ENCODE data around the gene DMAC2L. TPM values are rescaled to one million over a fixed set of nuclear protein-coding genes. Genes with fewer than 3 reads are reported as not detected.
"Not testable (repeated sequence)": the region's sequence is repeated elsewhere in the genome, so short reads cannot be mapped to it uniquely, and the experiment has no call there.

Gene DMAC2L
- total and polyA plus RNA-seq, 5 experiments from 2014 or later, result 15.7 to 22.2 (median 19.4) TPM

- POLR2A ChIA-PET, result interaction anchor here (0.6 kb wide), 1 partner anchor 72 kb away, joined by 3 read pairs; no protein-coding TSS in a partner anchor
- H3K27ac Mint-ChIP-seq, result peak overlapping the region in 5 of 10 donors; percentile 8 to 60 (median 22)
- no peaks in the 10 kb centered on the region for H3K27me3 Mint-ChIP-seq
- H3K36me3 Mint-ChIP-seq, result peaks cover 0 to 2% (median 0%) of the 10 kb centered on the region in 3 donors
- ATAC-seq, result no peak
- H3K4me3 Mint-ChIP-seq, result no peak overlapping the region
- no peaks in the 10 kb centered on the region for H3K9me3 Mint-ChIP-seq
- H3K4me1 Mint-ChIP-seq, result peaks cover 0 to 23% (median 10%) of the 10 kb centered on the region in 4 donors
- no peak for DNase-seq
Measured at GRCh38 chr14:50345846-50346422, 33.8 kb downstream of the DMAC2L start.

DNA sequence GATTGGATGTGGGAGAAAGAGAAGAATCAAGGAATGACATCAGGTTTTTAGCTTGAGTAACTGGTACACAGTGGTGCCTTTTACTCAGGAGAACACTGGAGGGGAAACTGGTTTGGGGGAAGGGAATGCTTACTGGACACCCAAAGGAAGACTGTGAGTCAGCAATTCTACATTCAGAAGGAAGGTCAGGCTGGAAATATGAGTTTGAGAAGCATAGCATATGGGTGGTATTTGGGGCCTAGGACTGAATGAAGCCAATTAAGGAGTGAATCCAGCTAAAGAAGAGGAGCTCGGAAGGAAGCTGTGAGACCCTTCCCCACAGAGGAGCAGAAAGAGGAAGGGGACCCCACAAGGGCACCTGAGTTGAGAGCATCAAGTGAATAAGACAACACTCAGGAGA is 35.4 kb downstream of the DMAC2L start:
- POLR2A ChIA-PET, result interaction anchor here (0.5 kb wide), 1 partner anchor 51 kb away, joined by 4 read pairs; no protein-coding TSS in a partner anchor
- H3K27ac Mint-ChIP-seq, result peak overlapping the region in 2 of 10 donors; percentile 12 to 30
- peaks cover 0 to 21% (median 8%) of the 10 kb centered on the region in 4 donors for H3K4me1 Mint-ChIP-seq
- peaks cover 0 to 2% (median 0%) of the 10 kb centered on the region in 3 donors for H3K36me3 Mint-ChIP-seq
- no peaks in the 10 kb centered on the region for H3K27me3 Mint-ChIP-seq
- H3K4me3 Mint-ChIP-seq, result no peak overlapping the region
- no peaks in the 10 kb centered on the region for H3K9me3 Mint-ChIP-seq
- DNase-seq, result no peak
- no peak for ATAC-seq

GRCh38 chr14:50348933-50349332 is 36.8 kb downstream of the DMAC2L start:
- Mint-ChIP-seq H3K9me3 (no peaks in the 10 kb centered on the region), H3K27me3 (no peaks in the 10 kb centered on the region), H3K4me1 (peaks cover 0 to 7% (median 0%) of the 10 kb centered on the region in 4 donors), H3K4me3 (no peak overlapping the region), H3K27ac (peak overlapping the region in 1 of 10 donors; percentile 69), H3K36me3 (peaks cover 0 to 4% (median 2%) of the 10 kb centered on the region in 3 donors)
- POLR2A ChIA-PET, result no interaction called here
- ATAC-seq (no peak), DNase-seq (no peak)

- POLR2A ChIA-PET, result no interaction called here
Measured at GRCh38 chr14:50350975-50351374, 38.9 kb downstream of the DMAC2L start.

DNA sequence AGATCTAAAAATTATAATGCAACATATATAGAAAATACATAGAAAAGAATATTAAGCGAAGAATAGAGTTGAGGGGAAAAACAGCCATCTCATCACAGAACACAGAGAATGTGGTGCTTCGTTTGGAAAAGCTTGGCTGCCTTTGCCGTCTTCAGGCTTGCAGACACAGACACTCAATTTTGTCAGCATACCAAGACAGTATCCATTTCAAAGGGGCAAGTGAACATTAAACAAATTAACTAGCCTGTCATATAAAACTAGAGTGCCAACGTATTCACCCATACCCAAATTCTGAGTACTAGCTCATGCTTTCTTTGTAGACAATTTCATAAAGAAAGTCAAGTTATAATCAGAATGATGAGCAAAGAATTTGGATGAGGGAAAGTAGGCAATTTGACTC is 40.5 kb downstream of the DMAC2L start:
- Mint-ChIP-seq H3K9me3 (no peaks in the 10 kb centered on the region), H3K4me1 (peaks cover 0 to 2% (median 0%) of the 10 kb centered on the region in 4 donors), H3K27me3 (no peaks in the 10 kb centered on the region), H3K4me3 (no peak overlapping the region), H3K27ac (no peak overlapping the region), H3K36me3 (peaks cover 0 to 19% (median 14%) of the 10 kb centered on the region in 3 donors)
- ATAC-seq (no peak), DNase-seq (no peak)
- POLR2A ChIA-PET, result no interaction called here

More at GRCh38 chr14:50350975-50351374, 38.9 kb downstream of the DMAC2L start:
- Mint-ChIP-seq H3K36me3 (peaks cover 0 to 4% (median 3%) of the 10 kb centered on the region in 3 donors), H3K27ac (no peak overlapping the region), H3K4me1 (no peaks in the 10 kb centered on the region), H3K9me3 (no peaks in the 10 kb centered on the region), H3K4me3 (no peak overlapping the region), H3K27me3 (no peaks in the 10 kb centered on the region)
- no peak for DNase-seq
- ATAC-seq, result no peak

- H3K27ac Mint-ChIP-seq, result no peak overlapping the region
- no peak overlapping the region for H3K4me3 Mint-ChIP-seq
- no peaks in the 10 kb centered on the region for H3K9me3 Mint-ChIP-seq
- H3K36me3 Mint-ChIP-seq, result peaks cover 0 to 24% (median 18%) of the 10 kb centered on the region in 3 donors
- POLR2A ChIA-PET, result interaction anchor here (0.6 kb wide), 1 partner anchor 664 kb away, joined by 4 read pairs; no protein-coding TSS in a partner anchor
- H3K4me1 Mint-ChIP-seq, result peaks cover 0 to 2% (median 0%) of the 10 kb centered on the region in 4 donors
- ATAC-seq (no peak), DNase-seq (no peak)
- no peaks in the 10 kb centered on the region for H3K27me3 Mint-ChIP-seq
Measured at GRCh38 chr14:50353126-50353525, 41.0 kb downstream of the DMAC2L start.

GRCh38 chr14:50354527-50354926 is 42.4 kb downstream of the DMAC2L start:
- Mint-ChIP-seq H3K27me3 (no peaks in the 10 kb centered on the region), H3K4me1 (peaks cover 0 to 2% (median under 1%) of the 10 kb centered on the region in 4 donors), H3K9me3 (no peaks in the 10 kb centered on the region), H3K36me3 (peaks cover 0 to 32% (median 28%) of the 10 kb centered on the region in 3 donors), H3K4me3 (no peak overlapping the region), H3K27ac (no peak overlapping the region)
- POLR2A ChIA-PET, result interaction anchor here (0.9 kb wide), 1 partner anchor 10 kb away, joined by 3 read pairs; no protein-coding TSS in a partner anchor
- no peak for DNase-seq
- ATAC-seq, result no peak

GRCh38 chr14:50355692-50356091 is 43.6 kb downstream of the DMAC2L start:
- DNase-seq (no peak), ATAC-seq (no peak)
- H3K27me3 Mint-ChIP-seq, result no peaks in the 10 kb centered on the region
- POLR2A ChIA-PET, result no interaction called here
- no peaks in the 10 kb centered on the region for H3K9me3 Mint-ChIP-seq
- H3K27ac Mint-ChIP-seq, result peak overlapping the region in 2 of 10 donors; percentile 16 to 34
- peaks cover 2 to 9% (median 3%) of the 10 kb centered on the region in 4 donors for H3K4me1 Mint-ChIP-seq
- peaks cover 0 to 32% (median 28%) of the 10 kb centered on the region in 3 donors for H3K36me3 Mint-ChIP-seq
- H3K4me3 Mint-ChIP-seq, result no peak overlapping the region

DNA sequence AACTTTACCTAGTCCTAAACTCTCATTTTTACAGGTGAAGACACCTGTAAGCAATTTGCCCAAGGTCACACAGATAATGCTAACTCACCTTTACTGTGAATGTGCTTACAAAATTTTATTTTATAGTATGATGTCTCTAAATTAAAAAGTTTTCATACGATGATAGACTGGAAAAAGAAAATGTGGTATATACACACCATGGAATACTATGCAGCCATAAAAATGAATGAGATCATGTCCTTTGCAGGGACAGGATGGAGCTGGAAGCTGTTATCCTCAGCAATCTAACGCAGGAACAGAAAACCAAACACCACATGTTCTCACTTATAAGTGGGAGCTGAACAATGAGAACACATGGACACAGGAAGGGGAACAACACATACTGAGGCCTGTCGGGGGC is 44.2 kb downstream of the DMAC2L start:
- not testable (repeated sequence) for DNase-seq, H3K9me3 Mint-ChIP-seq, H3K4me3 Mint-ChIP-seq, H3K27me3 Mint-ChIP-seq, ATAC-seq
- POLR2A ChIA-PET, result interaction anchor here (0.9 kb wide), 1 partner anchor 9 kb away, joined by 3 read pairs; no protein-coding TSS in a partner anchor
- H3K36me3 Mint-ChIP-seq, result peaks cover 0 to 32% (median 28%) of the 10 kb centered on the region in 3 donors
- H3K4me1 Mint-ChIP-seq, result peaks cover 2 to 13% (median 8%) of the 10 kb centered on the region in 4 donors
- peak overlapping the region in 1 of 10 donors; percentile 15 for H3K27ac Mint-ChIP-seq

- Mint-ChIP-seq H3K27ac (peak overlapping the region in 2 of 10 donors; percentile 6 to 87), H3K4me1 (peaks cover 2 to 13% (median 11%) of the 10 kb centered on the region in 4 donors), H3K4me3 (no peak overlapping the region), H3K27me3 (no peaks in the 10 kb centered on the region), H3K36me3 (peaks cover 0 to 32% (median 28%) of the 10 kb centered on the region in 3 donors), H3K9me3 (no peaks in the 10 kb centered on the region)
- ATAC-seq, result no peak
- no peak for DNase-seq
- POLR2A ChIA-PET, result no interaction called here
Measured at GRCh38 chr14:50357124-50357523, 45.0 kb downstream of the DMAC2L start.

DNA sequence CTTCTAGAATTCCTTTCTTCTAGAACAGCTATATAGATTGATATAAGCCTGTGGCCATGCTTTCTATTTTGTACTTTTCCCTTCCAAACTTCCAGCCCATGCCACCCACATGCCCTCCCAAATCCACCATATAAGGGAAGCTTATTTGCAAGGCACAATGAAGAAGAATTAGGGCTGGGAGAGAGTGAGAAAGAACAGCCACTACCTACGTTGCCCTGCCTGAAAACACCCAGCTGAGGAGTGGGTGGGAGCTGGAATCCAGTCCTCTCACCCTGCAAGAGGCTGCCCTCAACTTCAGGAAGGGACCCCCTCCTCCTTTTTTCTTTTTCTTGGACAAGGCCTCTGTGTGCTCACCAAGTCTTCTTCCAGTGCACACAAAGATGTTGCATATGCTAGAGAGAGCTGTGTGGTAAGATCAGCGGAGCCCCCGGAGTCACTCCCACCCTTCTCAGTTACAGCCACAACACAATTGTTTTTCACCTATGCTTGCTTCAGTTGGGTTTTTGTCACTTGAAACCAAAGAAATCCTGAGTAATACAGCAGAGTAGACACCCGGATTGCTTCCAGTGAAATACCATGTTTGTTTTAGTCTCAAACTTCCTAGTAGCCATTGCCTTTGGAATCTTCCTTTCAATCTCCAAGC is 45.8 kb downstream of the DMAC2L start:
- H3K27ac Mint-ChIP-seq, result peak overlapping the region in 3 of 10 donors; percentile 1 to 87 (median 6)
- H3K36me3 Mint-ChIP-seq, result peaks cover 0 to 35% (median 27%) of the 10 kb centered on the region in 3 donors
- no peak overlapping the region for H3K4me3 Mint-ChIP-seq
- H3K9me3 Mint-ChIP-seq, result no peaks in the 10 kb centered on the region
- ATAC-seq (no peak), DNase-seq (no peak)
- POLR2A ChIA-PET, result no interaction called here
- H3K27me3 Mint-ChIP-seq, result no peaks in the 10 kb centered on the region
- peaks cover 8 to 20% (median 18%) of the 10 kb centered on the region in 4 donors for H3K4me1 Mint-ChIP-seq

GRCh38 chr14:50359631-50360030 is 47.5 kb downstream of the DMAC2L start:
- no peak overlapping the region for H3K4me3 Mint-ChIP-seq
- POLR2A ChIA-PET, result interaction anchor here (0.6 kb wide), 2 partner anchors 13 to 168 kb away, joined by 3 read pairs; no protein-coding TSS in a partner anchor
- no peaks in the 10 kb centered on the region for H3K27me3 Mint-ChIP-seq
- H3K36me3 Mint-ChIP-seq, result peaks cover 0 to 32% (median 23%) of the 10 kb centered on the region in 3 donors
- ATAC-seq, result no peak
- no peak for DNase-seq
- peaks cover 16 to 31% (median 28%) of the 10 kb centered on the region in 4 donors for H3K4me1 Mint-ChIP-seq
- H3K27ac Mint-ChIP-seq, result no peak overlapping the region
- H3K9me3 Mint-ChIP-seq, result no peaks in the 10 kb centered on the region

DNA sequence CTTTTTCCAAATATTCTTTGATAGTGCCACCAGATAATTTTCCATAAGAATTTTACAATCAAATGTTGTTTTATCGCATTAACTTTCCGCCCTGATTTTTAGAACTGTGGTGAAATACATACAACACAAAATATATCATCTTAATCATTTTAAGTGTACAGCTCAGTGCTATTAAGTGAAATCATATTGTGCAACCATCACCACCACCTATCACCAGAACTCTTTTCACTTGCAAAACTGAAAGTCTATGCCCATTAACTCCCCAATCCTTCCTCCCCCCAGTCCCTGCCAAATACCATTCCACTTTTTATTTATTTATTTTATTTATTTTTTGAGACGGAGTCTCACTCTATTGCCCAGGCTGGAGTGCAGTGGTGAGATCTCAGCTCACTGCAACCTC is 48.0 kb downstream of the DMAC2L start:
- H3K4me1 Mint-ChIP-seq, result peaks cover 16 to 34% (median 31%) of the 10 kb centered on the region in 4 donors
- ATAC-seq (no peak), DNase-seq (no peak)
- no peak overlapping the region for H3K4me3 Mint-ChIP-seq
- H3K27ac Mint-ChIP-seq, result no peak overlapping the region
- H3K9me3 Mint-ChIP-seq, result no peaks in the 10 kb centered on the region
- H3K36me3 Mint-ChIP-seq, result peaks cover 0 to 32% (median 23%) of the 10 kb centered on the region in 3 donors
- H3K27me3 Mint-ChIP-seq, result no peaks in the 10 kb centered on the region
- POLR2A ChIA-PET, result interaction anchor here (0.6 kb wide), 1 partner anchor 13 kb away, joined by 3 read pairs; no protein-coding TSS in a partner anchor

Measured in naive thymus-derived CD8-positive, alpha-beta T cell (primary cell).